Measurements from ENCODE around the gene PTCD1. TPM values are rescaled to one million over a fixed set of nuclear protein-coding genes. Genes with fewer than 3 reads are reported as not detected.

The PTCD1 gene
- total RNA-seq, 1 experiment from 2014 or later = 7.6 TPM

DNA sequence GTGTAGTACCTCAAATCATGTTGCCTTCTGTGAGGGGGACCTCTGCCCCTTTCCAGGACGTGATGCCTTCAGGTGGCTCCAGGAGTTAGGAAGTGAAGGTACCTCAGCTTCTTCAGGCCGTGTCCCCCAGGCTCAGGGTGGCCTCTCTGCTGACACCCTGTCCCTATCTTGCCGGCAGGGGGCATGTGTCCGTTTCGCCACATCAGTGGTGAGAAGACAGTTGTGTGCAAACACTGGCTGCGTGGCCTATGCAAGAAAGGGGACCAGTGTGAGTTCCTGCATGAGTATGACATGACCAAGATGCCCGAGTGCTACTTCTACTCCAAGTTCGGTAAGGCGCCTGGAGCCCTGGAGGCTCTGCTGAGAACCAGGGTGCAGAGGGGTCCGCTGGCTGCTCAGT lies 9.3 kb upstream of the PTCD1 start:
- TF ChIP-seq, protein P1, sequence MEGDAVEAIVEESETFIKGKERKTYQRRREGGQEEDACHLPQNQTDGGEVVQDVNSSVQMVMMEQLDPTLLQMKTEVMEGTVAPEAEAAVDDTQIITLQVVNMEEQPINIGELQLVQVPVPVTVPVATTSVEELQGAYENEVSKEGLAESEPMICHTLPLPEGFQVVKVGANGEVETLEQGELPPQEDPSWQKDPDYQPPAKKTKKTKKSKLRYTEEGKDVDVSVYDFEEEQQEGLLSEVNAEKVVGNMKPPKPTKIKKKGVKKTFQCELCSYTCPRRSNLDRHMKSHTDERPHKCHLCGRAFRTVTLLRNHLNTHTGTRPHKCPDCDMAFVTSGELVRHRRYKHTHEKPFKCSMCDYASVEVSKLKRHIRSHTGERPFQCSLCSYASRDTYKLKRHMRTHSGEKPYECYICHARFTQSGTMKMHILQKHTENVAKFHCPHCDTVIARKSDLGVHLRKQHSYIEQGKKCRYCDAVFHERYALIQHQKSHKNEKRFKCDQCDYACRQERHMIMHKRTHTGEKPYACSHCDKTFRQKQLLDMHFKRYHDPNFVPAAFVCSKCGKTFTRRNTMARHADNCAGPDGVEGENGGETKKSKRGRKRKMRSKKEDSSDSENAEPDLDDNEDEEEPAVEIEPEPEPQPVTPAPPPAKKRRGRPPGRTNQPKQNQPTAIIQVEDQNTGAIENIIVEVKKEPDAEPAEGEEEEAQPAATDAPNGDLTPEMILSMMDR (IDR thresholded peaks at IDR 0.05; ENCODE audit: unreplicated experiment) = no peak
- Mint-ChIP-seq H3K4me3 (ENCODE audit: low read depth, unreplicated experiment) (no peak overlapping the region), H3K27ac (ENCODE audit: unreplicated experiment) (no peak overlapping the region), H3K4me1 (ENCODE audit: low read depth, unreplicated experiment) (no peaks in the 10 kb centered on the region), H3K36me3 (ENCODE audit: insufficient read depth, unreplicated experiment) (peaks cover 36% of the 10 kb centered on the region), H3K27me3 (ENCODE audit: unreplicated experiment) (no peaks in the 10 kb centered on the region), H3K9me3 (ENCODE audit: low read depth, unreplicated experiment) (no peaks in the 10 kb centered on the region)
- peak; percentile 13 for DNase-seq
- no TSS peak for BruUV-seq (replicated peaks)
- intact Hi-C loops (cut with micrococcal nuclease; ENCODE audit: unreplicated experiment) = no loop called here
- CTCF ChIA-PET = interaction anchor here (0.7 kb wide), 1 partner anchor 71 kb away, joined by 4 read pairs; no protein-coding TSS in a partner anchor

GRCh38 chr7:99446096-99446495 lies 7.5 kb upstream of the PTCD1 start:
- CTCF ChIA-PET = no interaction called here
- Mint-ChIP-seq H3K27ac (ENCODE audit: unreplicated experiment) (no peak overlapping the region), H3K9me3 (ENCODE audit: low read depth, unreplicated experiment) (no peaks in the 10 kb centered on the region), H3K27me3 (ENCODE audit: unreplicated experiment) (no peaks in the 10 kb centered on the region), H3K4me3 (ENCODE audit: low read depth, unreplicated experiment) (no peak overlapping the region), H3K36me3 (ENCODE audit: insufficient read depth, unreplicated experiment) (peaks cover 40% of the 10 kb centered on the region), H3K4me1 (ENCODE audit: low read depth, unreplicated experiment) (no peaks in the 10 kb centered on the region)
- BruUV-seq (replicated peaks) = no TSS peak
- DNase-seq = no peak
- intact Hi-C loops (cut with micrococcal nuclease; ENCODE audit: unreplicated experiment) = no loop called here
- TF ChIP-seq, protein P1 (IDR thresholded peaks at IDR 0.05; ENCODE audit: unreplicated experiment) = no peak

- H3K4me3 Mint-ChIP-seq (ENCODE audit: low read depth, unreplicated experiment) = peak overlapping the region; percentile 98
- no peaks in the 10 kb centered on the region for H3K27me3 Mint-ChIP-seq (ENCODE audit: unreplicated experiment)
- TF ChIP-seq, protein P1 (IDR thresholded peaks at IDR 0.05; ENCODE audit: unreplicated experiment) = no peak
- DNase-seq = no peak
- CTCF ChIA-PET = no interaction called here
- H3K4me1 Mint-ChIP-seq (ENCODE audit: low read depth, unreplicated experiment) = no peaks in the 10 kb centered on the region
- no TSS peak for BruUV-seq (replicated peaks)
- no peaks in the 10 kb centered on the region for H3K9me3 Mint-ChIP-seq (ENCODE audit: low read depth, unreplicated experiment)
- peaks cover 45% of the 10 kb centered on the region for H3K36me3 Mint-ChIP-seq (ENCODE audit: insufficient read depth, unreplicated experiment)
- peak overlapping the region; percentile 89 for H3K27ac Mint-ChIP-seq (ENCODE audit: unreplicated experiment)
- intact Hi-C loops (cut with micrococcal nuclease; ENCODE audit: unreplicated experiment) = no loop called here
These were observed 1.6 kb upstream of the PTCD1 start for GRCh38 chr7:99440195-99440594.

- Mint-ChIP-seq H3K27me3 (ENCODE audit: unreplicated experiment) (no peaks in the 10 kb centered on the region), H3K9me3 (ENCODE audit: low read depth, unreplicated experiment) (no peaks in the 10 kb centered on the region), H3K27ac (ENCODE audit: unreplicated experiment) (peak overlapping the region; percentile 89), H3K4me3 (ENCODE audit: low read depth, unreplicated experiment) (peak overlapping the region; percentile 98), H3K4me1 (ENCODE audit: low read depth, unreplicated experiment) (no peaks in the 10 kb centered on the region), H3K36me3 (ENCODE audit: insufficient read depth, unreplicated experiment) (peaks cover 57% of the 10 kb centered on the region)
- TF ChIP-seq, protein P1 (IDR thresholded peaks at IDR 0.05; ENCODE audit: unreplicated experiment) = no peak
- BruUV-seq (replicated peaks) = no TSS peak
- CTCF ChIA-PET = no interaction called here
- no peak for DNase-seq
- intact Hi-C loops (cut with micrococcal nuclease; ENCODE audit: unreplicated experiment) = no loop called here
These were observed 539 bp downstream of the PTCD1 start for GRCh38 chr7:99437946-99438572.
